T-helper 2 cell treated with Interferon-gamma antibody and Interleukin-4, amounts not matched to agents 5 μg/mL and 100 μg/mL, for 36 hours (primary cell): Measurements from ENCODE around the gene TTC7B.

Experiments used
- DNase-seq: peaks from one replicate; pipeline ENCODE4 v3.0.0; 2021; ENCODE audit warnings: low spot score
- H3K27ac Mint-ChIP-seq: one replicate; pipeline ENCODE4 v1.8.0; 2021; ENCODE audit warnings: mild to moderate bottlenecking, mixed read lengths
- H3K27me3 Mint-ChIP-seq: one replicate; pipeline ENCODE4 v1.8.0; 2021; ENCODE audit warnings: low read depth, mixed read lengths
- H3K36me3 Mint-ChIP-seq: one replicate; pipeline ENCODE4 v1.8.0; 2021; ENCODE audit warnings: low read depth, mixed read lengths
- H3K4me1 Mint-ChIP-seq: one replicate; pipeline ENCODE4 v1.8.0; 2021; ENCODE audit warnings: low read depth, mixed read lengths
- H3K4me3 Mint-ChIP-seq: one replicate; pipeline ENCODE4 v1.8.0; 2022; ENCODE audit warnings: mild to moderate bottlenecking, moderate library complexity, mixed read lengths
- H3K9me3 Mint-ChIP-seq: one replicate; pipeline ENCODE4 v1.8.0; 2021; ENCODE audit warnings: mixed read lengths

Gene TTC7B

DNA sequence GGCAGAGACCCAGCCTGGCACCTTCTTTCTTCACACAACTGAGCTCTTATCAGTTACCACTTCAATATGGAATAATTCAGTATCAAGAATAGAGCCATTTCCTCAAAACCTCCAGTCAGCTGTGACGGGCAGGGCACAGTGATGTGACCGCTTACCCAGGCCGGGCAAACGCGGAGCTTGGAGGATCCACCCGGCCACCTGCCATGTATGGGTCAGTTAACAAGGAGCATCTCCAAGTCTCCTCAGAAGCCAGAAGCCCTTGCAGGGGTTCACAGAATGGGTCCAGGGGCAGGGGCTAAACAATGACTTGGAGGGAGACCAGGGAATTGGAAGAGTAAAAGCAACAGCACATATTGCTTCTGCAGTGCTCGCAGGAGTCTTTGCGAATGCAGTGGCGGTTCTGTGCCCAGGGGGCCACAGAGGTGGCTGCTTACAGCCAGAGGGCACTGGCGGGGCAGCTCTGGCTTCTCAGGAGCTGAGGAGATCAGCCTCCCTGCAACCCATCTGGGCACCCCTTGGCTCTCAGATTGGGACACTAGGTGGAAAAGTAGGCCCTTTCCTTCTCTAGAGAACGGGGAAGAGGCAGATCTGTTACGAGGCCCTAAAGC is 257.1 kb downstream of the TTC7B start:
- Mint-ChIP-seq H3K4me3 (no peak overlapping the region), H3K9me3 (no peaks in the 10 kb centered on the region), H3K4me1 (no peaks in the 10 kb centered on the region), H3K27ac (no peak overlapping the region), H3K27me3 (no peaks in the 10 kb centered on the region), H3K36me3 (no peaks in the 10 kb centered on the region)
- DNase-seq = no peak

DNA sequence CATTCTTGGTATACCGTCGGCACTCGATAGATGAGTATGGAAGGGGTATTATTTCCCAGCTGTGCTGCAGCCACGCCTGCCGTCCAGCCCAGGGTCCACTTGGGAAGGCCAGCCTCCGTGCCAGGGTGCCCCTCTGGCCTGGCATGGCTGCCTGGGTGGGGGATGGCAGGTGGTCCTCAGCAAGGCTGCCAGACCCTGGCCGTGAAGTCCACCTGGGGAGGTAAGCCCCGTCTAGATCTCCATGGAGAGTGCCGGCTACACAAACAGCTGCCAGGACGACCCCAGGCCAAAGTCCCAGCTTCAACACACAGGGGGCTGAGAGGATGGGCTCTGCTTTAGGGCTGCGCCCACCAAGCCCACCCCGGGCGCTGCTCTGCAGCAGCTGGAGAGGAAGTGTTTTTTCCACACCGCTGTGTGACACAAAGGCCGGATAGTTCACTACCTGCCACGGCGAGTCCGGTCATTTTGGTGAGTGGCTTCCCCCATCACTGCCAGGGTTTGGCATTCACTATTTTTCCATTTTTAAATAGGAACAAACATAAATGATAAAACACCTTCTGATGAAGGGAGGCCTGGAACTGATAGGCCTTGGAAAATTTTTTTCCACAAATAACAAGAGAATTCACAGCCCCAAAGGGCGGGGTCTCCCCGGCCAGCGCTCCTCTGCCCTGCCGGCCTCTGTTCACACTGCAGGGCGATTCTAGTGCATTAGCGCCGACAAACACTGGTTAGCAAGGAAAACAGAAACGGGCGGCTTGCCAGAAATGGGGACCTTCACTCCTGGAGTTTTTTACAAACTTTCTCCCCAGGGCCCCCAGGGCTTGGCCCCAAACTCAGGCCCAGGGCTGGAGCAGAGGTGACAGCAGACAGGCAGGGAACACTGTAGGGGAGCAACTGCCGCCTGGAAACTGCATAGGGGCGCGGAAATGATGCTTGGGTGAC is 257.9 kb downstream of the TTC7B start:
- Mint-ChIP-seq H3K27me3 (no peaks in the 10 kb centered on the region), H3K36me3 (no peaks in the 10 kb centered on the region), H3K4me3 (no peak overlapping the region), H3K27ac (no peak overlapping the region), H3K9me3 (no peaks in the 10 kb centered on the region), H3K4me1 (no peaks in the 10 kb centered on the region)
- no peak for DNase-seq

DNA sequence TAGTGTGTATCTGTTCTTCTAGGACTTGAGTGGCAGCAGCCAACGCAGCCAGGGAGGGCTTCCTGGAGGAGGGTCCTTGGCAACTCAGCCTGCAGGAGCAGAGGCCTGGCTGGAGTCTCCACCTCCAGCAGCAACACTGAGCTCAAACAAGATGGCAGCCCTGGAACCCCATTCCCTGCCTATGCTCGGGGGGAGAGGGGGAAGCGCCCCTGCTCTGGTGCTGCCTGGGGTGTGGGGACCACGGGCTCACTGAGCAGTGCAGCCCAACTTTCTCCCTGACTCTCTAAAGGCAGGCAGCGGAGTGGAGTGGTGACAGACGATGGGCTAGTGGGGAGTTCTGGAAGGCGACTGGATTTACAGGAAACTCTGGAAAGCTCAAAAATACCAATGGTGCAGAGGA is 258.7 kb downstream of the TTC7B start:
- Mint-ChIP-seq H3K9me3 (no peaks in the 10 kb centered on the region), H3K4me1 (no peaks in the 10 kb centered on the region), H3K4me3 (no peak overlapping the region), H3K27ac (no peak overlapping the region), H3K27me3 (no peaks in the 10 kb centered on the region), H3K36me3 (no peaks in the 10 kb centered on the region)
- DNase-seq = no peak

DNA sequence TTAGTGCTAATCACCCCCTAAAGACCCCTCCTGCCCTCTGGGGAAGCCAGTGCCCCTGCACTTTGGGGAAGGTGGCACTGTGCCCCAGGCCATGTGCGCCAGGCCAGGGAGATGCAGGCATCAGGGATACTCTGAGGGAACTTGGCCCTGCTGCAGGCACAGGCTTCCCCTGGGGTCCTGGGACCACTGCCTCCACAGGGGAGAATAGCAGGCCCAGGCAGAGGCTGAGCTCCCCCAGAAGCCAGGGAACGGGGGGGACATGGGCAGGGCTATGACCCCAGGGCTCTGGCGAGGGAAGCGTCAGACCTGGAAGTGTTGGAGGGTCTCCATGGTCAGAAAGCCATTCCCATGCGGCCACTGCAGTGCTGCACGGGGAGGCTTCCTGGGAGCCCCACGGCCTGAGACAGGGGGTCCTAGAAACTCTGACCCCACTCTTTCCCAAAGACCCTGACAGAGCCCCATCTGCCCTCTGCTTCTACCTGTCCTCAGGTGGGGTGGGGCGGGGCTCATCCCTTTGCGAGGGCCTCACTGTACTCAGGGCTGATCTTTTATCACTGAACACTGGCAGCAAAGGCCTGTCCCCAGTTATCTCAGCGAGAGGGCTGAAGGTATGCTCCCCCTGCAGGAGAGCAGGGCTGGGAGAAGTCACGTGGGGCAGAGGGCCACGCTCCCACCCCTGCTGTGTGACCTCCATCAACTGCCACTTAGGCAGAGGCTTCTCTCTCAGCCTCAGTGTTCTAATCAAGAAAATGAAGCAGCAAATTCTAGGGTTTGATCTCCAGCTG is 259.4 kb downstream of the TTC7B start:
- H3K4me1 Mint-ChIP-seq = no peaks in the 10 kb centered on the region
- H3K27me3 Mint-ChIP-seq = no peaks in the 10 kb centered on the region
- H3K9me3 Mint-ChIP-seq = no peaks in the 10 kb centered on the region
- no peaks in the 10 kb centered on the region for H3K36me3 Mint-ChIP-seq
- DNase-seq = no peak
- no peak overlapping the region for H3K27ac Mint-ChIP-seq
- no peak overlapping the region for H3K4me3 Mint-ChIP-seq

DNA sequence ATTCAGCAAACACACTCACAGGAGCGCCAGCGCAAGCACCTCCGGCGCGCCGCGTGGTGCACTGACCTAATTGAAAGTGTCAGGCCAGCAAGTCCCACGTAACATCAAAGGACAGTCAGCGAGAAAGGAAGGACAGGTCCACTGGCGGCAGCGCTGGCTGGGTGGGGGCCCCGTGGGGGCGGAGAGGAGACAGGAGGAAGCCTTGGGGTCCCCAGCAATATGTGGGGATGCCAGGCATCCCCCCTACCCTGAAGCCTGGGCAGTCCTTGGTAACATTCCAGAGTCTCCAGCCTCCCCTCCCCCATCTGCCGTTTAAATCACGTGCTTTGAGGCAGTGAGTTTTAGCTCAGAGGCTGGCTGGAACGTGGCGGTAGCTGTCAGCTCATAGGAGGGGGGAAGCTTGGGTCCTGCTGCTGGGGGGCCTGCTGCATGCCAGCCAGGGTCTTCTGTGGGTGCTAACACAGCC is 260.2 kb downstream of the TTC7B start:
- Mint-ChIP-seq H3K4me1 (no peaks in the 10 kb centered on the region), H3K27me3 (no peaks in the 10 kb centered on the region)

DNA sequence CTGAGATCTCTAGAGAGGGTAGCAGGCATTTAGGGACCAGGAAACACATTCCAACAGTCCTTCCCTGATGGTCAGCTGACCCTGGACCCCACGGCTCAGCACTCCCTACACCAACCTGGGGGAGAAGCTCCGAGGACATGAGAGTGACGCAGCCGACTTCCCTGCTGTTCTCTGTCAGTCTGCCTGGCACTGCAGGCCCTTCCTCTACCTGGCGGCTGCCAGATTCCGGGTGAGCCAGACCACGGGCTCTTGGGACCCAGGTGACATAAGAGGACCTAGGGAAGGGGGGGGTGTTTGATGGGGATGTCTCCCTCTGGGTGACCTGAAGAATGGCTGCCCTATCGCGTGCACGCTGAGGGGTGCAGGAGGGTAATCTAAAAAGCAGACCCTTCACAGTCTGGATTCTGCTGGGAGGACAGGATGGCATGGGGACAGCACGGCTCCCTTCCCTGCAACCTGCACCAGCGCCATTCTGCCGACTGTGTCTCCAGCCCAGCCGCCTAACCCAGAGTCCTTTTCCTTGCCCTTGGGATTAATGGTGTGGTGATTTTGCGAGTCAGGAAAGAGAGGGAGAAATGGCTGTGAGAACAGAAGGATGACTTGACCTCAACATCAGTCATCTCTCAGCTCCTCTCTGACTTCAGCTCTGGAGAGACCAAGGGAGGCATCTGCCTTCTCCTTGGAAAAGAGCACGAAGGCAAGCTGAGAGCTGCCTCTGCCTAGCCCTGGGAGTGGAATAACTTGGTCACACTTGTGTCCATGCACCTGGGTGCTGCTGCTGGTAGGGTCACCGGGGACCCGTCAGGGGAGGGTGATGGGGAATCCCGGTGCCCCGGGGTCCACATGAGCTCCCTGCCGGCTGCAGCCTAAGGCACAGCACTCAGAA is 260.9 kb downstream of the TTC7B start:
- no peak for DNase-seq
- H3K4me1 Mint-ChIP-seq = no peaks in the 10 kb centered on the region
- H3K9me3 Mint-ChIP-seq = no peaks in the 10 kb centered on the region
- H3K36me3 Mint-ChIP-seq = no peaks in the 10 kb centered on the region
- H3K27me3 Mint-ChIP-seq = no peaks in the 10 kb centered on the region
- no peak overlapping the region for H3K4me3 Mint-ChIP-seq
- no peak overlapping the region for H3K27ac Mint-ChIP-seq

More for the DNA sequence above, 260.2 kb downstream of the TTC7B start:
- no peaks in the 10 kb centered on the region for H3K36me3 Mint-ChIP-seq
- no peak for DNase-seq
- H3K27ac Mint-ChIP-seq = no peak overlapping the region
- H3K9me3 Mint-ChIP-seq = no peaks in the 10 kb centered on the region
- H3K4me3 Mint-ChIP-seq = no peak overlapping the region

DNA sequence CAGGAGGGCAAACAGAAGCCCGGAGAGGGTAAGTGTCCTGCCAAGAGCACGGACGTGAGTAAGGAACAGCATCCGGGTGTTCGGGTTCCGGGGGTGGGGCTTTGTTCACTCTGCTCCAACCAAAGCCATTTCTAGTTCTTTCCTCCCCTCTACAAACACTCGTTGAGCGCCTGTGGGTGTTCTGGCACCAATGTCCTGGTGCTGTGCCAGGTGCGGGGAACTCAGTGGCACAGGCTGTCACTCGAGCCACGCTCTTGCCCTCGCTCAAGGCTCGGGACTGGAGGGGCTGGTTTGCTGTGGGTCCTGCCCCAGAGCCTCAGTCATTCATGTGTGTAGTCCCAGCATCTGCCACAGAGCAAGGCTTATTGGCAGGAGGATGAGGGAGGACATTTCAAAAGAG is 261.9 kb downstream of the TTC7B start:
- Mint-ChIP-seq H3K4me3 (no peak overlapping the region), H3K36me3 (no peaks in the 10 kb centered on the region), H3K4me1 (no peaks in the 10 kb centered on the region), H3K27me3 (no peaks in the 10 kb centered on the region), H3K27ac (no peak overlapping the region), H3K9me3 (no peaks in the 10 kb centered on the region)
- no peak for DNase-seq

DNA sequence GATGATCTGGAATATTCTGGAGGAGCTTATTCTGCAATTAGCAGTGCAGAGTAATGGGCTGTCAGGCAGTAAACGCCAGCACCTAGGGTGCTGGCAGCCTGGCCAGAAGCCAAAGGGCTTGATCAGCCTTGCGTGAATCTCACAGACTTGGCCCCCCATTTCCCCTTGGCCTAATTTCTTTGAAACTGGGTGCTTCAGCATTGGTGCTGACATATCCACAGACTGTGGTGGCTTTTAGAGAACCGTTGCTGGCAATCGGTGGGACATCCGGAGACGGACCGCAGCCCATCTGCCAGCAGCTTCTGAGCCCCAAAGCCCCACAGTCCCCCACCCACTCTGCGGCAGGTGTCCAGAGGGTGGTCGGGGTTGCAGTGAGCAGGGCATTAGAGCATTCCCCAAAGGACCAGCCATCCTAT is 262.3 kb downstream of the TTC7B start:
- no peak for DNase-seq
- Mint-ChIP-seq H3K27me3 (no peaks in the 10 kb centered on the region), H3K36me3 (no peaks in the 10 kb centered on the region), H3K4me3 (no peak overlapping the region), H3K4me1 (no peaks in the 10 kb centered on the region), H3K27ac (no peak overlapping the region), H3K9me3 (no peaks in the 10 kb centered on the region)

DNA sequence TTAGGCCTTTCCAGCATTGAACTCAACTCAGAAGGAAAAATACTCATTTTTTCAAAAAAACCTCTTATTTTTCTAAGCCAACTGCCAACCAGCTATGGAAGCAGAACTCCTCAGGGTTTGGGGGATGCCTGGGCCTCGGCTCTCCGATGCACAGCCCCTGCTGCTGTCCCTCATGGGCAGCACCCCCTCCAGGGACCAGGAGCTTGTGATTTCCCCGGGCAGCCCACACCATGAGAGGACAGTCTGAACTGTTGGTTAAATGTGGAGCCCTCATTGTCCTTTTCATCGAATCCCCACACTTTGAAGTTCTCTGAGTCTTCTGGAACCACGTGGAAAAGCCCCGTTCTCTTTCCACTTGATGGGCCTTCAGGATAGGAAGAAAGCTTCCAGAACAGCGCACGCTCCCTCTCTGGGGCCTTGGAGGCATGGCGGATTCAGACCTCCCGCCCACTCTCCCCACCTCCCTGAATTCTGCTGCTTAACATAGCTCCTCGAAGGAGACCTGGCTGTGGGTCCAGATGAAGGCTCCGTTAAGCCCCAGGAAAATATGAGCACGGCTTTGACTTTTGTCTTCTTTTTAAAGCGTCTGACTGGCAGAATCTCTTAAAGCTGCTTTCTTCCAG is 262.8 kb downstream of the TTC7B start:
- Mint-ChIP-seq H3K27ac (no peak overlapping the region), H3K4me3 (no peak overlapping the region), H3K27me3 (no peaks in the 10 kb centered on the region), H3K9me3 (no peaks in the 10 kb centered on the region), H3K4me1 (no peaks in the 10 kb centered on the region), H3K36me3 (no peaks in the 10 kb centered on the region)
- no peak for DNase-seq

DNA sequence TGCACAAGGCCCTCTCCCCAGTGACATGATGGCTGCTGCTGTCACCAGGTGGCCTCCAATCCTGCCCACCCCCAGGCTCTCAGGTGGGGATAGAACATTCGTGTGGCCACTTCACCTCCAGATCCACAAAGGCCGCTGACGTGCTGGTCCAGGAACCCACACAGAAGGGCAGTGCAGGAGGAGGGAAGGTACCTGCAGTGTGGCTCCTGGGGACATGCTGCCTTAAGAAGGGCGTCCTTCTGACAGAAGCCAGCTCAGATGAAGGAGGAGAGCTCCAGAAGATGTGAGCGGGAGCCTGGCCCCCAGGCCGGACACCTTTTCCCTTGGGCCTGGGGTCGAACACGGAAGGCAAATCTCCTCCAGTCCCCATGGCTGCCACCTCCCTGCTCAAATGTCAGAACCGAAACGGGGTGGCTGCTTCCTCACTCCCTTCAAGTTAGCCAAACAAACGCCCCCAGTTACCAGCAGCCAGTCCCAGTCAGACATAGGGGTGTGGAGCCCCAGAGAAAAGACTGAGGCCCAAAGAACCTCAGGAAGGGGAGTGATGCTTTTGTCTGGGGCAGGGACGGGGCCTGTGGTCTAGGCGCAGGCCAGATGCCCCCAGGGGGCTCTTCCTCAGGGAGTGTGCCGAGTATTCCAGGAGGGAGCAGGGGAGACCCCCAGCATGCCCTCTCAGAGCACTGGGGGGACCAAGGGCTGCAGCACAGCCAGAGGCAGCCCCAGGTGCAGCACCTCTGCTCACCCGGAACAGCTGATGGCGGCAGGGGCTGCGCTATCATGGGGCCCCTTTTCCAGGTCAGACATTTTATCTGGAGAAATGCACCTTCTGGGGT is 263.5 kb downstream of the TTC7B start:
- no peaks in the 10 kb centered on the region for H3K27me3 Mint-ChIP-seq
- DNase-seq = no peak
- H3K27ac Mint-ChIP-seq = no peak overlapping the region
- H3K4me3 Mint-ChIP-seq = no peak overlapping the region
- no peaks in the 10 kb centered on the region for H3K36me3 Mint-ChIP-seq
- no peaks in the 10 kb centered on the region for H3K9me3 Mint-ChIP-seq
- H3K4me1 Mint-ChIP-seq = no peaks in the 10 kb centered on the region

DNA sequence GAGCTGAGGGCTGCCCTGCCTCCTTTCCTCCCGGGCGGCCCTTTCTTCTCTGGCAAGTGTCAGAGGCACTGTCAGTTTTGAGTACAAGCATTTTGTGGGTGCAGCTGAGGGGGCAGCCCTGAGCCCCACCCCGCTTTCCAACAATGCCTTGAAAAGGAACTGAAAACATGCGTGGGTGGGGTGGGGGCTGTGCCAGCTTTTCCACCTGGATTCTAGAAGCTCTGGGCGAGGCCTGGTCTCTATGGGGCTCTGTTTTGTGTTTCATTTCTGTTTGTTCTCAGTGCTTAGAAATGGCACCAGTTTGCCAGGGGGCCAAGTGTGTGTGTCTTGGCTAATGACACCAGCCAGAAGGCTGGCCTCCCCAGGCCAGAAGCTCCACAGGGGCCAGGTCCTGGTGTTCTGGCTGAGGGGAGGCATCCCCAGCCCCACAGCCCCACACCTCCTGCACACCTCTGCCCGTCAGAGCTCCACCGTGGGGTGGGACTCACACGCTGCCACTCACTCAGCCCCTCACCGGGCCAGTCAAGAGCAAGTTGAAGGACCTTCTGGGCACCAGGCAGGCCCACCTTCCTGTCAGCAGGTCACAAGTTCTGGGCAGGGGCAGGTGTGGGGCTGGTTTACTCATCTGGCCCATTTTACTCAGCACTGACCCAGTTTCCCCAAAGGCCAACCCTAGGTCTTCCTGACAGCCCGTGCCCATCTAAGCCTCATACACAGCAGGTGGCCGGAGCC is 264.3 kb downstream of the TTC7B start:
- Mint-ChIP-seq H3K36me3 (no peaks in the 10 kb centered on the region), H3K27me3 (no peaks in the 10 kb centered on the region), H3K27ac (no peak overlapping the region), H3K9me3 (no peaks in the 10 kb centered on the region), H3K4me1 (no peaks in the 10 kb centered on the region), H3K4me3 (no peak overlapping the region)
- DNase-seq = no peak
